ENCODE measurements around the gene SMYD3.

- TF ChIP-seq REST (IDR thresholded peaks at IDR 0.05; ENCODE audit: borderline replicate concordance) (no peak), CTCF (IDR thresholded peaks at IDR 0.05; ENCODE audit: poor library complexity, severe bottlenecking) (no peak)
Observed at GRCh38 chr1:246147524-246148461, 359.3 kb downstream of the SMYD3 start.

All from neural cell (in vitro differentiated cells).